CD14-positive monocyte (primary cell): ENCODE data around the gene COL25A1. TPM values are rescaled to one million over a fixed set of nuclear protein-coding genes. Genes with fewer than 3 reads are reported as not detected.

Experiments
- DNase-seq, 3 donors: peaks; one replicate each; pipeline ENCODE4 v3.0.0-alpha.2; 2011 to 2022
- H2AFZ ChIP-seq: 2 replicates; pipeline ENCODE4 v1.6.0; 2012; ENCODE audit warnings: mild to moderate bottlenecking, low read depth, low read length, inconsistent platforms; ENCODE audit not compliant: insufficient read depth, poor library complexity, severe bottlenecking
- H3K27ac ChIP-seq, 2 donors: 1 replicate in 1 of 2; 2 replicates in 1 of 2; pipeline ENCODE4 v1.5.1; 2012 to 2013; ENCODE audit warnings: low read length in 2 of 2, control low read depth in 1 of 2, inconsistent platforms in 1 of 2, low read depth in 1 of 2, mild to moderate bottlenecking in 1 of 2
- H3K27me3 ChIP-seq, 2 donors: one replicate each; pipeline versions ENCODE4 v1.6.0 to v1.6.1; 2011 to 2013; ENCODE audit warnings: low read length in 2 of 2; ENCODE audit not compliant: control insufficient read depth in 2 of 2, insufficient read depth in 2 of 2
- H3K36me3 ChIP-seq, 2 donors: replicated peaks in 1 of 2; 1 replicate in 1 of 2; 2 replicates in 1 of 2; pipeline versions ENCODE4 v1.5.1 to v1.6.1; 2012 to 2013; ENCODE audit warnings: low read length in 2 of 2, control low read depth in 1 of 2, inconsistent platforms in 1 of 2, mild to moderate bottlenecking in 1 of 2; ENCODE audit not compliant: insufficient read depth in 2 of 2, control insufficient read depth in 1 of 2
- H3K4me1 ChIP-seq, 2 donors: 1 replicate in 1 of 2; 2 replicates in 1 of 2; pipeline versions ENCODE4 v1.5.1 to v1.6.1; 2012 to 2013; ENCODE audit warnings: low read length in 2 of 2, control low read depth in 1 of 2, inconsistent platforms in 1 of 2, mild to moderate bottlenecking in 1 of 2, moderate library complexity in 1 of 2; ENCODE audit not compliant: insufficient read depth in 2 of 2, control insufficient read depth in 1 of 2
- H3K4me2 ChIP-seq: replicated peaks from 2 replicates; pipeline ENCODE3; 2012; ENCODE audit warnings: low read length, moderate library complexity, mild to moderate bottlenecking; ENCODE audit not compliant: poor library complexity, severe bottlenecking; ENCODE audit errors: extremely low read depth
- H3K4me3 ChIP-seq, 3 experiments: fragments of 200-600 bp in 1 of 3; sonication (generic) in 1 of 3; replicated peaks in 1 of 3; 1 replicate in 2 of 3; 2 replicates in 1 of 3; pipeline ENCODE4 v1.5.1; 2011 to 2013; ENCODE audit warnings: low read length in 3 of 3, mild to moderate bottlenecking in 3 of 3, control low read depth in 2 of 3, low read depth in 2 of 3, inconsistent platforms in 1 of 3, moderate library complexity in 1 of 3
- H3K79me2 ChIP-seq: 2 replicates; pipeline ENCODE4 v1.6.0; 2012; ENCODE audit warnings: mild to moderate bottlenecking, control low read depth, inconsistent platforms, low read length, moderate library complexity; ENCODE audit not compliant: insufficient read depth
- H3K9ac ChIP-seq: 2 replicates; pipeline ENCODE4 v1.6.0; 2017; ENCODE audit warnings: low read length, mild to moderate bottlenecking; ENCODE audit not compliant: insufficient read depth, poor library complexity, severe bottlenecking
- H3K9me3 ChIP-seq, 2 donors: replicated peaks in 1 of 2; 1 replicate in 1 of 2; 2 replicates in 1 of 2; pipeline versions ENCODE4 v1.5.1 to v1.6.1; 2012 to 2013; ENCODE audit warnings: low read length in 2 of 2, control low read depth in 1 of 2; ENCODE audit not compliant: control insufficient read depth in 1 of 2, insufficient read depth in 1 of 2
- H4K20me1 ChIP-seq: 2 replicates; pipeline ENCODE4 v1.6.0; 2012; ENCODE audit warnings: mild to moderate bottlenecking, low read length, control low read depth, moderate library complexity; ENCODE audit not compliant: insufficient read depth
- H3K27ac Mint-ChIP-seq, 7 donors: one replicate each; pipeline ENCODE4 v1.8.0; 2020; ENCODE audit warnings: mild to moderate bottlenecking in 7 of 7, mixed read lengths in 7 of 7, moderate library complexity in 6 of 7, inconsistent platforms in 2 of 7
- H3K27me3 Mint-ChIP-seq, 3 donors: one replicate each; pipeline ENCODE4 v1.8.0; 2021 to 2022; ENCODE audit warnings: low read depth in 3 of 3, mild to moderate bottlenecking in 3 of 3, mixed read lengths in 3 of 3, moderate library complexity in 3 of 3, inconsistent platforms in 1 of 3
- H3K36me3 Mint-ChIP-seq, 2 donors: one replicate each; pipeline ENCODE4 v1.8.0; 2020; ENCODE audit warnings: mixed read lengths in 2 of 2, inconsistent platforms in 1 of 2, mild to moderate bottlenecking in 1 of 2
- H3K4me1 Mint-ChIP-seq: one replicate; pipeline ENCODE4 v1.8.0; 2020; ENCODE audit warnings: mild to moderate bottlenecking, mixed read lengths
- H3K4me3 Mint-ChIP-seq, 2 donors: one replicate each; pipeline ENCODE4 v1.8.0; 2020; ENCODE audit warnings: mild to moderate bottlenecking in 2 of 2, mixed read lengths in 2 of 2, moderate library complexity in 1 of 2
- H3K9me3 Mint-ChIP-seq, 7 donors: one replicate each; pipeline ENCODE4 v1.8.0; 2020 to 2022; ENCODE audit warnings: mixed read lengths in 7 of 7, mild to moderate bottlenecking in 6 of 7, moderate library complexity in 6 of 7, inconsistent platforms in 2 of 7
- CTCF ChIP-seq: fragments of 200-600 bp; IDR thresholded peaks from one replicate; pipeline ENCODE4 v1.8.0; 2022; ENCODE audit warnings: antibody characterized with exemption, mild to moderate bottlenecking
- WGBS: methylation state at CpG from one replicate; pipeline ENCODE4 v1.1.5; 2013; ENCODE audit warnings: missing lambda C conversion rate; ENCODE audit not compliant: insufficient coverage; 5-methylcytosine and 5-hydroxymethylcytosine counted together
- intact Hi-C, 2 donors: fragments of 100-400 bp; cut with micrococcal nuclease; formaldehyde crosslinking; loops; one replicate each; pipeline versions ENCODE4 v1.15.0 to v1.15.1; 2023
- polyA plus RNA-seq, 3 donors: library from polyadenylated mRNA; depleted of rRNA in 1 of 3; unstranded in 2 of 3; stranded (reverse) in 1 of 3; fragments of 300-500 nt in 2 of 3; fragments of >200 nt in 1 of 3; fragmentation: Illumina TruSeq in 2 of 3; gene quantifications; 1 replicate in 2 of 3; 2 replicates in 1 of 3; pipeline ENCODE4 v1.2.3, GENCODE V29; 2012 to 2021

Gene COL25A1
- polyA plus RNA-seq, 3 donors = not detected

GRCh38 chr4:109294468-109295020, 7.9 kb downstream of the COL25A1 start:
- no peak overlapping the region for H3K4me3 Mint-ChIP-seq
- no peaks in the 10 kb centered on the region for H3K36me3 Mint-ChIP-seq
- Histone ChIP-seq H3K9ac (no peak overlapping the region), H4K20me1 (no peaks in the 10 kb centered on the region), H3K36me3 (no peaks in the 10 kb centered on the region), H3K4me1 (no peaks in the 10 kb centered on the region), H3K27me3 (peaks cover 18 to 36% of the 10 kb centered on the region in 2 donors), H3K79me2 (no peaks in the 10 kb centered on the region), H3K9me3 (no peaks in the 10 kb centered on the region), H3K4me3 (no peak overlapping the region), H3K27ac (no peak overlapping the region), H3K4me2 (no peak overlapping the region), H2AFZ (no peak overlapping the region)
- peaks cover 0 to 1% (median 0%) of the 10 kb centered on the region in 7 donors for H3K9me3 Mint-ChIP-seq
- TF ChIP-seq CTCF = no peak
- no peak for DNase-seq
- peaks cover 2 to 17% (median 3%) of the 10 kb centered on the region in 3 donors for H3K27me3 Mint-ChIP-seq
- WGBS = no CpG with 5 or more reads among the region's 4 CpGs
- no peaks in the 10 kb centered on the region for H3K4me1 Mint-ChIP-seq
- intact Hi-C loops = no loop called here
- no peak overlapping the region for H3K27ac Mint-ChIP-seq

- Histone ChIP-seq H2AFZ (no peak overlapping the region), H3K9ac (no peak overlapping the region), H3K4me3 (no peak overlapping the region), H3K4me2 (no peak overlapping the region), H3K9me3 (no peaks in the 10 kb centered on the region), H3K79me2 (no peaks in the 10 kb centered on the region), H3K27me3 (peaks cover 15 to 30% of the 10 kb centered on the region in 2 donors), H3K36me3 (no peaks in the 10 kb centered on the region), H3K27ac (no peak overlapping the region), H4K20me1 (no peaks in the 10 kb centered on the region), H3K4me1 (no peaks in the 10 kb centered on the region)
- no CpG with 5 or more reads among the region's 1 CpG for WGBS
- Mint-ChIP-seq H3K4me1 (no peaks in the 10 kb centered on the region), H3K36me3 (no peaks in the 10 kb centered on the region), H3K27ac (no peak overlapping the region), H3K9me3 (peaks cover 0 to 1% (median 0%) of the 10 kb centered on the region in 7 donors), H3K4me3 (no peak overlapping the region), H3K27me3 (peaks cover 2 to 14% (median 3%) of the 10 kb centered on the region in 3 donors)
- intact Hi-C loops = no loop called here
- peak; percentile 26 to 60 (median 42) for DNase-seq
- TF ChIP-seq CTCF = peak; percentile 82
These were observed 8.5 kb downstream of the COL25A1 start for GRCh38 chr4:109294006-109294405.
